GM13976 (cell line): ENCODE results near the gene ITGA2.

Source experiments
- DNase-seq: peaks from one replicate; pipeline ENCODE4 v3.0.0; 2012; ENCODE audit warnings: low spot score
- in situ Hi-C: fragments of 300-500 bp; cut with MboI; formaldehyde crosslinking; loops from one replicate; pipeline ENCODE4 v1.12.0; 2022; ENCODE audit warnings: low sequenced_read_pairs, mixed read lengths, inconsistent platforms; ENCODE audit not compliant: unreplicated experiment
- TF ChIP-seq, protein P1 (sequence below): IDR thresholded peaks from 2 replicates; pipeline ENCODE4 v1.5.1; 2012; ENCODE audit warnings: borderline replicate concordance, mild to moderate bottlenecking; ENCODE audit not compliant: insufficient read depth; ENCODE audit errors: extremely low read depth, missing control alignments, control extremely low read depth

Gene ITGA2

DNA sequence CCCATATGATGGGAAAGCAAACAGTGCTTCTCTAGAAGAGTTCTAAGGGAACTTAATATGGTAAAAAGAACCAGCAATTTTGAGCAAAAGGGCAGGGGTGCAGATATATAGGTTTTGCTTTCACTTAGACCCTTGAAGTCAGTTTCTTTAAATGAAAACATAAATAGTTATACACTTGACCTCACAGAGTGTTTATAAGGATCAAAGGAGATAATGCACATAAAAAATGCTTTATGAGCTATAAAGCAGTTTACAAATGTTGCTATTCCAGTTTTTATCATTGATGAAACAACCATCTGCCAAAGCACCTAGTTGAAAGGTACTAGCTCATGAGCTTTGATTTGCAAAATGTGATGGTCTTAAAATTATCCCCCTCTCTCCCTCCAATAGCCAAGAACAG lies 45.7 kb downstream of the ITGA2 start:
- TF ChIP-seq, protein P1, sequence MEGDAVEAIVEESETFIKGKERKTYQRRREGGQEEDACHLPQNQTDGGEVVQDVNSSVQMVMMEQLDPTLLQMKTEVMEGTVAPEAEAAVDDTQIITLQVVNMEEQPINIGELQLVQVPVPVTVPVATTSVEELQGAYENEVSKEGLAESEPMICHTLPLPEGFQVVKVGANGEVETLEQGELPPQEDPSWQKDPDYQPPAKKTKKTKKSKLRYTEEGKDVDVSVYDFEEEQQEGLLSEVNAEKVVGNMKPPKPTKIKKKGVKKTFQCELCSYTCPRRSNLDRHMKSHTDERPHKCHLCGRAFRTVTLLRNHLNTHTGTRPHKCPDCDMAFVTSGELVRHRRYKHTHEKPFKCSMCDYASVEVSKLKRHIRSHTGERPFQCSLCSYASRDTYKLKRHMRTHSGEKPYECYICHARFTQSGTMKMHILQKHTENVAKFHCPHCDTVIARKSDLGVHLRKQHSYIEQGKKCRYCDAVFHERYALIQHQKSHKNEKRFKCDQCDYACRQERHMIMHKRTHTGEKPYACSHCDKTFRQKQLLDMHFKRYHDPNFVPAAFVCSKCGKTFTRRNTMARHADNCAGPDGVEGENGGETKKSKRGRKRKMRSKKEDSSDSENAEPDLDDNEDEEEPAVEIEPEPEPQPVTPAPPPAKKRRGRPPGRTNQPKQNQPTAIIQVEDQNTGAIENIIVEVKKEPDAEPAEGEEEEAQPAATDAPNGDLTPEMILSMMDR, result no peak
- in situ Hi-C loops, result no loop called here
- no peak for DNase-seq

GRCh38 chr5:53035868-53036381 lies 46.8 kb downstream of the ITGA2 start:
- peak; percentile 21 for DNase-seq
- TF ChIP-seq, protein P1, result peak; percentile 20
- in situ Hi-C loops, result no loop called here

- in situ Hi-C loops, result no loop called here
- TF ChIP-seq, protein P1, result no peak
- DNase-seq, result no peak
Observed at GRCh38 chr5:53037141-53037859, 48.1 kb downstream of the ITGA2 start.

- TF ChIP-seq, protein P1, result no peak
- DNase-seq, result no peak
- in situ Hi-C loops, result no loop called here
Observed at GRCh38 chr5:53038196-53038847, 49.2 kb downstream of the ITGA2 start.

DNA sequence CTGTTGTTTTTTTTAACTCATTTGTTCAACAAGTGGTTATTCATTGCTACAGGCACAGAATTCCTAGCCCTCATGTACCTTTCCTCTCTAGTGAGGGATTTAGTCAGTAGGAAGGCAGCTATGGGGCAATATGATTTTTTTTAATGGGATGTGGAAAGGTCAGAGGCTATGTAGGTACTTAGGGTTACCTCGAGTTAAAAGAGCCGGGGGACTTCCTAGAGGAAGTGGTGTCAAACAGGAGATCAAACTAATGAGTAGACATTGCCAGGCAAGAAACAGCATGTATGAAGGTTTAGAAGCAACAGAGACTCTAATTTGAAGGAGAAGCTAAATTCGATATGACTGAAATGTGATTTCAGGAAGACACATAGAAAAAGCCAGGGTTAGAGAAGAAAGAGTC lies 50.7 kb downstream of the ITGA2 start:
- in situ Hi-C loops, result no loop called here
- TF ChIP-seq, protein P1, result no peak
- DNase-seq, result no peak

- DNase-seq, result no peak
Observed at GRCh38 chr5:53041071-53041692, 52.0 kb downstream of the ITGA2 start.

More at GRCh38 chr5:53041071-53041692, 52.0 kb downstream of the ITGA2 start:
- TF ChIP-seq, protein P1, result no peak
- in situ Hi-C loops, result no loop called here
